Prostate gland (tissue), 2 donors: ENCODE measurements around the gene CD82. TPM values are rescaled to one million over a fixed set of nuclear protein-coding genes. Genes with fewer than 3 reads are reported as not detected.

Experiments
- DNase-seq: peaks from one replicate; pipeline ENCODE4 v3.0.0-alpha.2; 2019; ENCODE audit warnings: low spot score
- H3K27ac ChIP-seq, 2 donors: fragments of 200-600 bp; sonication (generic); 2 replicates each; pipeline ENCODE4 v1.5.1; 2017 to 2019
- H3K27me3 ChIP-seq: fragments of 200-600 bp; sonication (generic); replicated peaks from 2 replicates; pipeline ENCODE4 v1.5.1; 2019; ENCODE audit not compliant: insufficient read depth
- H3K36me3 ChIP-seq, 2 donors: fragments of 200-600 bp; sonication (generic); 1 replicate in 1 of 2; 2 replicates in 1 of 2; pipeline versions ENCODE4 v1.5.1 to v1.8.1; 2017 to 2019
- H3K4me1 ChIP-seq: fragments of 200-600 bp; sonication (generic); replicated peaks from 2 replicates; pipeline ENCODE4 v1.5.1; 2019
- H3K4me3 ChIP-seq, 2 donors: fragments of 200-600 bp; sonication (generic); 2 replicates each; pipeline ENCODE4 v1.5.1; 2017 to 2019
- H3K9me3 ChIP-seq: fragments of 200-600 bp; sonication (generic); 2 replicates; pipeline ENCODE4 v1.5.1; 2017
- POLR2A ChIP-seq: fragments of 450-650 bp; IDR thresholded peaks from one replicate; pipeline ENCODE4 v1.6.1; 2016; ENCODE audit warnings: antibody characterized with exemption, mild to moderate bottlenecking
- POLR2AphosphoS5 ChIP-seq: sonication (generic); formaldehyde crosslinking; IDR thresholded peaks from one replicate; pipeline ENCODE4 v1.6.1; 2017; ENCODE audit warnings: antibody characterized with exemption
- WGBS: methylation state at CpG from one replicate; pipeline ENCODE4 v1.1.5; 2018; 5-methylcytosine and 5-hydroxymethylcytosine counted together
- intact Hi-C: fragments of 100-400 bp; cut with DNase I; formaldehyde crosslinking; loops from one replicate; pipeline ENCODE4 v1.14.2; 2022
- total RNA-seq, 2 donors: library from RNA; depleted of rRNA; stranded (reverse); fragments of >200 nt; gene quantifications; one replicate each; pipeline ENCODE4 v1.1.0, GENCODE V29; 2016
- TF ChIP-seq, protein P1 (sequence below), 4 experiments: fragments of 200-600 bp in 2 of 4; fragments of 450-650 bp in 2 of 4; sonication (generic) in 2 of 4; IDR thresholded peaks; 1 replicate in 3 of 4; 2 replicates in 1 of 4; pipeline ENCODE4 v1.5.1; 2016 to 2019; ENCODE audit warnings: antibody characterized with exemption in 4 of 4, mild to moderate bottlenecking in 2 of 4, moderate library complexity in 2 of 4

Gene CD82
- total RNA-seq, 2 donors from 2014 or later = 35.1 to 54.6 TPM

DNA sequence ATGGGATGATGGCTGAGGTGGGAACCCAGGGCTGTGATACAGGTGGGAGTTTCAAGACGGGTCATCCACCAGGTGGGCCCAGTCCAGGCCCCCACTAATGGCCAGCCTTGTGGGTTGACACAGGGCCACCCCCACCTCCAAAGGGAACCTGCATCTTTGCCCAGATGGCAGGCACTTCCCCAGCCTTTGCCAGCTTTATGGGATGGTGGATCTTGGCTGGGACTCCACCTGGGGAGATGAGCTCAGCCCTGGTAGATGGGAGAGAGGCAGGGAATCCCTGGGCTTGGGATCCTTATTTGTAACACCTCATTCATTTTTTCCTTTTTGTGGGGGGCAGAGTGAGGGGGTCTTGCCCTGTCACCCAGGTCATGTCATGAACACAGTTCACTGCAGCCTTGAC lies 33.4 kb downstream of the CD82 start:
- DNase-seq = no peak
- intact Hi-C loops = no loop called here
- H3K4me1 ChIP-seq = peaks cover 3% of the 10 kb centered on the region
- H3K9me3 ChIP-seq = no peaks in the 10 kb centered on the region
- WGBS = 100% methylated on average over 1 of the region's 1 CpG
- H3K27me3 ChIP-seq = no peaks in the 10 kb centered on the region
- H3K4me3 ChIP-seq = no peak overlapping the region
- TF ChIP-seq POLR2A (no peak), POLR2AphosphoS5 (no peak)
- TF ChIP-seq, protein P1, sequence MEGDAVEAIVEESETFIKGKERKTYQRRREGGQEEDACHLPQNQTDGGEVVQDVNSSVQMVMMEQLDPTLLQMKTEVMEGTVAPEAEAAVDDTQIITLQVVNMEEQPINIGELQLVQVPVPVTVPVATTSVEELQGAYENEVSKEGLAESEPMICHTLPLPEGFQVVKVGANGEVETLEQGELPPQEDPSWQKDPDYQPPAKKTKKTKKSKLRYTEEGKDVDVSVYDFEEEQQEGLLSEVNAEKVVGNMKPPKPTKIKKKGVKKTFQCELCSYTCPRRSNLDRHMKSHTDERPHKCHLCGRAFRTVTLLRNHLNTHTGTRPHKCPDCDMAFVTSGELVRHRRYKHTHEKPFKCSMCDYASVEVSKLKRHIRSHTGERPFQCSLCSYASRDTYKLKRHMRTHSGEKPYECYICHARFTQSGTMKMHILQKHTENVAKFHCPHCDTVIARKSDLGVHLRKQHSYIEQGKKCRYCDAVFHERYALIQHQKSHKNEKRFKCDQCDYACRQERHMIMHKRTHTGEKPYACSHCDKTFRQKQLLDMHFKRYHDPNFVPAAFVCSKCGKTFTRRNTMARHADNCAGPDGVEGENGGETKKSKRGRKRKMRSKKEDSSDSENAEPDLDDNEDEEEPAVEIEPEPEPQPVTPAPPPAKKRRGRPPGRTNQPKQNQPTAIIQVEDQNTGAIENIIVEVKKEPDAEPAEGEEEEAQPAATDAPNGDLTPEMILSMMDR (IDR thresholded peaks at IDR 0.05) = no peak
- no peaks in the 10 kb centered on the region for H3K36me3 ChIP-seq
- H3K27ac ChIP-seq = no peak overlapping the region

GRCh38 chr11:44600261-44600660 lies 34.8 kb downstream of the CD82 start:
- 96% methylated on average over 7 of the region's 7 CpGs for WGBS
- DNase-seq = no peak
- peaks cover 3% of the 10 kb centered on the region for H3K4me1 ChIP-seq
- H3K27me3 ChIP-seq = no peaks in the 10 kb centered on the region
- no peaks in the 10 kb centered on the region for H3K36me3 ChIP-seq
- H3K27ac ChIP-seq = no peak overlapping the region
- H3K4me3 ChIP-seq = no peak overlapping the region
- intact Hi-C loops = no loop called here
- no peaks in the 10 kb centered on the region for H3K9me3 ChIP-seq
- TF ChIP-seq, protein P1 (IDR thresholded peaks at IDR 0.05) = no peak
- no peak for TF ChIP-seq POLR2A
- no peak for TF ChIP-seq POLR2AphosphoS5

DNA sequence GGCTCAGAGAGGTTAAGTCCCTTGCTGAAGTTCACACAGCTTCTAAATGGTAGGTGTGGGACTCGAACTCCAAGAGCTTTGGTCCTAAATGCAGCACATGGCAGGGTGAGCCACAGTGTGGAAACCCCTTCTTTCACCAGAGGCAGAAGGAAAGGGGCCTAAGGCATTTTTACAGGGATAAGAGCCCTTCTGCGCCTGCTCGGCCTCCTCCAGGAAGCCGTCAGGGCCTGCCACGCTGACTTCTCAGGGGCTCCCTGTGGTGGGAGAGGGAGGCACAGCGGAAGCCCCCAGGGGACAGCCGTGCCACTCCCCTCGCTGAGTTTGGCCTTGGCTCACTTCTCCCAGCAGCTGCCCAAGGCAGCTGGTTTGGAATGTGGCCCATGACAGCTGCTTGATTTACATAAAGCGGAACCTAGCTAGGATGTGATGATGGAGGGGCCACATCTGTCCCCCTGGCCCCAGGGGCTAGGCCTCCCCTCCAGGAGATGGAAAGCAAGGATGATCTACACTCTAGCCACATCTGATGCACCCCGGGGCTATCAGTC lies 35.4 kb downstream of the CD82 start:
- intact Hi-C loops = no loop called here
- Histone ChIP-seq H3K27ac (no peak overlapping the region), H3K36me3 (no peaks in the 10 kb centered on the region), H3K4me1 (peaks cover 3% of the 10 kb centered on the region), H3K4me3 (no peak overlapping the region), H3K9me3 (no peaks in the 10 kb centered on the region), H3K27me3 (no peaks in the 10 kb centered on the region)
- no peak for TF ChIP-seq POLR2AphosphoS5
- no peak for TF ChIP-seq POLR2A
- TF ChIP-seq, protein P1 (IDR thresholded peaks at IDR 0.05) = no peak
- 81% methylated on average over 10 of the region's 10 CpGs for WGBS
- DNase-seq = no peak

- intact Hi-C loops = no loop called here
- TF ChIP-seq, protein P1 (IDR thresholded peaks at IDR 0.05) = no peak
- TF ChIP-seq POLR2A = no peak
- TF ChIP-seq POLR2AphosphoS5 = no peak
- 83% methylated on average over 14 of the region's 14 CpGs for WGBS
- Histone ChIP-seq H3K27me3 (no peaks in the 10 kb centered on the region), H3K36me3 (no peaks in the 10 kb centered on the region), H3K4me1 (no peaks in the 10 kb centered on the region), H3K9me3 (no peaks in the 10 kb centered on the region), H3K4me3 (no peak overlapping the region), H3K27ac (no peak overlapping the region)
- no peak for DNase-seq
Measured at GRCh38 chr11:44601471-44602370, 36.3 kb downstream of the CD82 start.
